HCT116 (cell line): Measurements from ENCODE around the gene DNM2. TPM values are rescaled to one million over a fixed set of nuclear protein-coding genes. Genes with fewer than 3 reads are reported as not detected.

Experiments used
- ATAC-seq: fragments of 200-7000 bp; cut with Tn5 transposase; 2 replicates; pipeline ENCODE4 v1.9.1; 2020; ENCODE audit warnings: mild to moderate bottlenecking, moderate library complexity
- BruUV-seq: library from RNA; stranded (reverse); fragments of 400-500 nt; replicated peaks from 2 replicates; lab custom pipeline; 2021; lab: Mats Ljungman, UMichigan
- CTCF ChIA-PET: fragments of 300-600 bp; sonication (Branson Sonifier 250); formaldehyde crosslinking; loops from one replicate; lab custom pipeline; 2021; ENCODE audit warnings: antibody characterized with exemption; lab: Charles Lee
- POLR2A ChIA-PET: fragments of 300-600, 350-600 bp; sonication (Branson Sonifier 250); formaldehyde crosslinking; loops from one replicate; lab custom pipeline; 2021; ENCODE audit warnings: antibody characterized with exemption; lab: Charles Lee
- RAD21 ChIA-PET, 2 experiments: fragments of 300-600 bp; sonication (Branson Sonifier 250); formaldehyde crosslinking; loops; one replicate each; lab custom pipeline; 2023; ENCODE audit warnings: low total read pairs in 2 of 2; ENCODE audit not compliant: uncharacterized antibody in 2 of 2, unreplicated experiment in 2 of 2, low non-redundant PET in 1 of 2; lab: Charles Lee
- DNase-seq: peaks from one replicate; pipeline ENCODE4 v3.0.0-alpha.2; 2010; ENCODE audit warnings: low read depth, low spot score
- H2AFZ ChIP-seq: fragments of 200-600 bp; shearing (Covaris generic), sonication (generic); 2 replicates; pipeline ENCODE4 v1.6.1; 2017; ENCODE audit warnings: low read depth, mixed run types, mixed read lengths, antibody characterized with exemption, low read length; ENCODE audit not compliant: poor library complexity, severe bottlenecking
- H3K27ac ChIP-seq: 2 replicates; pipeline ENCODE4 v1.5.1; 2012; ENCODE audit warnings: low read depth, low read length
- H3K27me3 ChIP-seq: fragments of 200-600 bp; sonication (generic); 2 replicates; pipeline ENCODE4 v1.6.1; 2016; ENCODE audit warnings: mixed run types, low read length, mixed read lengths; ENCODE audit not compliant: insufficient read depth
- H3K36me3 ChIP-seq, 2 experiments: fragments of 200-500 bp in 1 of 2; fragments of 200-600 bp in 1 of 2; sonication (Bioruptor generic) in 1 of 2; sonication (generic) in 1 of 2; 2 replicates each; pipeline versions ENCODE4 v1.5.1 to v1.6.1; 2014 to 2016; ENCODE audit warnings: low read length in 2 of 2, inconsistent platforms in 1 of 2, mixed read lengths in 1 of 2, mixed run types in 1 of 2; ENCODE audit not compliant: insufficient read depth in 2 of 2, control insufficient read depth in 1 of 2
- H3K4me1 ChIP-seq, 2 experiments: fragments of 200-600 bp in 1 of 2; sonication (generic) in 1 of 2; 2 replicates each; pipeline versions ENCODE4 v1.5.1 to v1.6.1; 2012 to 2017; ENCODE audit warnings: low read length in 2 of 2, inconsistent platforms in 1 of 2, mild to moderate bottlenecking in 1 of 2, mixed read lengths in 1 of 2, mixed run types in 1 of 2, moderate library complexity in 1 of 2; ENCODE audit not compliant: insufficient read depth in 2 of 2, control insufficient read depth in 1 of 2
- H3K4me2 ChIP-seq: fragments of 200-600 bp; sonication (generic); 2 replicates; pipeline ENCODE4 v1.6.1; 2017; ENCODE audit warnings: mixed run types, low read length, mixed read lengths
- H3K4me3 ChIP-seq, 2 experiments: fragments of 200-600 bp in 1 of 2; sonication (generic) in 1 of 2; replicated peaks in 1 of 2; 2 replicates each; pipeline ENCODE4 v1.5.1; 2011 to 2016; ENCODE audit warnings: low read length in 2 of 2, control low read depth in 1 of 2, low read depth in 1 of 2, mild to moderate bottlenecking in 1 of 2, mixed read lengths in 1 of 2, mixed run types in 1 of 2
- H3K79me2 ChIP-seq: fragments of 200-600 bp; sonication (generic); 2 replicates; pipeline ENCODE4 v1.6.1; 2017; ENCODE audit warnings: mild to moderate bottlenecking, mixed run types, low read length, moderate library complexity, mixed read lengths; ENCODE audit not compliant: insufficient read depth
- H3K9ac ChIP-seq: fragments of 200-600 bp; sonication (generic); 2 replicates; pipeline ENCODE4 v1.6.1; 2016; ENCODE audit warnings: low read length, mixed read lengths
- H3K9me2 ChIP-seq: fragments of 200-600 bp; sonication (generic), shearing (Covaris generic); 2 replicates; pipeline ENCODE4 v1.6.1; 2017; ENCODE audit warnings: mixed run types, mild to moderate bottlenecking, moderate library complexity; ENCODE audit not compliant: insufficient read depth
- H3K9me3 ChIP-seq, 2 experiments: fragments of 200-500 bp in 1 of 2; fragments of 200-600 bp in 1 of 2; sonication (Bioruptor generic) in 1 of 2; sonication (generic) in 1 of 2; 2 replicates each; pipeline ENCODE4 v1.6.1; 2014 to 2017; ENCODE audit warnings: low read length in 2 of 2, mixed read lengths in 2 of 2, inconsistent platforms in 1 of 2, low read depth in 1 of 2, mild to moderate bottlenecking in 1 of 2, mixed run types in 1 of 2, moderate library complexity in 1 of 2; ENCODE audit not compliant: control insufficient read depth in 1 of 2, insufficient read depth in 1 of 2
- H4K20me1 ChIP-seq: fragments of 200-600 bp; sonication (generic), shearing (Covaris generic); 2 replicates; pipeline ENCODE4 v1.6.1; 2017; ENCODE audit warnings: mixed run types, mild to moderate bottlenecking, moderate library complexity; ENCODE audit not compliant: insufficient read depth
- CBX3 ChIP-seq: IDR thresholded peaks from 2 replicates; pipeline ENCODE4 v1.6.1; 2012; ENCODE audit warnings: low read depth
- EGR1 ChIP-seq: IDR thresholded peaks from 2 replicates; pipeline ENCODE4 v1.6.1; 2012; ENCODE audit warnings: low read depth
- ELF1 ChIP-seq: IDR thresholded peaks from 2 replicates; pipeline ENCODE4 v1.6.1; 2012; ENCODE audit warnings: low read depth, borderline replicate concordance
- JUND ChIP-seq: IDR thresholded peaks from 2 replicates; pipeline ENCODE4 v1.6.1; 2012
- POLR2AphosphoS5 ChIP-seq: IDR thresholded peaks from 2 replicates; pipeline ENCODE4 v1.6.1; 2011; ENCODE audit warnings: mild to moderate bottlenecking, low read depth, low read length, moderate library complexity
- SIN3A ChIP-seq: IDR thresholded peaks from 2 replicates; pipeline ENCODE4 v1.6.1; 2012; ENCODE audit warnings: low read depth
- TCF7L2 ChIP-seq: IDR thresholded peaks from 2 replicates; pipeline ENCODE4 v1.7.0; 2011; ENCODE audit warnings: borderline replicate concordance, inconsistent platforms; ENCODE audit not compliant: insufficient read depth, insufficient read length; ENCODE audit errors: extremely low read depth
- ZNF274 ChIP-seq: fragments of 200-500 bp; sonication (Bioruptor generic); IDR thresholded peaks from 2 replicates; pipeline ENCODE4 v1.6.1; 2014; ENCODE audit warnings: mild to moderate bottlenecking, low read depth, low read length, inconsistent platforms
- intact Hi-C: fragments of 100-400 bp; cut with micrococcal nuclease; formaldehyde crosslinking; loops from 2 replicates; pipeline ENCODE4 v1.10.0; 2022
- total RNA-seq: library from RNA; stranded (reverse); gene quantifications from one replicate; pipeline ENCODE4 v1.2.1, GENCODE V29; 2021; ENCODE audit not compliant: unreplicated experiment
- TF ChIP-seq, protein P1 (sequence below): IDR thresholded peaks from 2 replicates; pipeline ENCODE4 v1.6.1; 2012; ENCODE audit warnings: low read depth
- TF ChIP-seq, protein P2 (sequence below), 3 experiments: fragments of 200-600 bp in 1 of 3; sonication (generic) in 1 of 3; IDR thresholded peaks in 2 of 3; conservative IDR thresholded peaks in 1 of 3; 2 replicates each; pipeline ENCODE4 v1.5.1; 2012 to 2017; ENCODE audit warnings: low read depth in 2 of 3, low read length in 2 of 3, antibody characterized with exemption in 1 of 3, borderline replicate concordance in 1 of 3, control low read depth in 1 of 3, mild to moderate bottlenecking in 1 of 3, mixed read lengths in 1 of 3, mixed run types in 1 of 3, moderate library complexity in 1 of 3; ENCODE audit not compliant: insufficient read depth in 1 of 3
- TF ChIP-seq, protein P3 (sequence below): IDR thresholded peaks from 2 replicates; pipeline ENCODE4 v1.6.1; 2012

The DNM2 gene
- total RNA-seq, 1 experiment from 2014 or later, result 183 TPM

DNA sequence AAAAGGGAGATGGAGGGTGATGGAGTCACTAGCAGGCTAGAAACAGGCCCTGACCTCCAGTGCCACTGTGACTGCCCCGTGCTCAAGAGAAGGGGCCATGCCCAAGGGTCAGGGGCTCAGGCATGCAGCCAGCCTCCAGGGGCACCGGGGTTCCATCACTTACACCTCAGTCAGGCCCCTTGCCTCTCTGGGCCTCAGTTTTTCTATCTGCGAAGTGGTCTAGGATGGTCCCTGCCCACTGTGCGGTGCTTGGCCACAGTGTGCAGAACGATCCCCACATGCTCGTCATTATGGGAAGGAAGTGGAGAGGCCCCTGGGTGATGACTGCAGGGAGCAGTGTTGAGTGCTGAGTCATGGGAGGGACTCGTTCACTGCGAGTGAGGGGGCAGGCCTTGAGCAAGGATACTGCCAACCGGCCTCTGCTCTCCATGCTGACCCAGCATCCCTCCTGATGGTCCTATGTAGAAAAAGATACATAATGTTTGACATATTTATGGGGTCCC is 95.1 kb downstream of the DNM2 start:
- no peak for TF ChIP-seq TCF7L2
- no peak for TF ChIP-seq CBX3
- Histone ChIP-seq H3K4me1 (peaks cover 21 to 41% of the 10 kb centered on the region in 2 experiments), H3K9me3 (no peaks in the 10 kb centered on the region), H3K79me2 (no peaks in the 10 kb centered on the region), H3K9me2 (no peaks in the 10 kb centered on the region), H3K36me3 (peaks cover 1 to 7% of the 10 kb centered on the region in 2 experiments; a peak in 3 of 4 replicates), H3K4me2 (peak overlapping the region; percentile 64), H2AFZ (no peak overlapping the region), H3K4me3 (no peak overlapping the region), H3K27ac (peak overlapping the region; percentile 50), H3K9ac (peak overlapping the region; percentile 42), H3K27me3 (no peaks in the 10 kb centered on the region), H4K20me1 (no peaks in the 10 kb centered on the region)
- no TSS peak for BruUV-seq
- no peak for DNase-seq
- POLR2A ChIA-PET, result no interaction called here
- RAD21 ChIA-PET, result no interaction called here
- intact Hi-C loops, result no loop called here
- ATAC-seq, result peak; percentile 61
- CTCF ChIA-PET, result no interaction called here

DNA sequence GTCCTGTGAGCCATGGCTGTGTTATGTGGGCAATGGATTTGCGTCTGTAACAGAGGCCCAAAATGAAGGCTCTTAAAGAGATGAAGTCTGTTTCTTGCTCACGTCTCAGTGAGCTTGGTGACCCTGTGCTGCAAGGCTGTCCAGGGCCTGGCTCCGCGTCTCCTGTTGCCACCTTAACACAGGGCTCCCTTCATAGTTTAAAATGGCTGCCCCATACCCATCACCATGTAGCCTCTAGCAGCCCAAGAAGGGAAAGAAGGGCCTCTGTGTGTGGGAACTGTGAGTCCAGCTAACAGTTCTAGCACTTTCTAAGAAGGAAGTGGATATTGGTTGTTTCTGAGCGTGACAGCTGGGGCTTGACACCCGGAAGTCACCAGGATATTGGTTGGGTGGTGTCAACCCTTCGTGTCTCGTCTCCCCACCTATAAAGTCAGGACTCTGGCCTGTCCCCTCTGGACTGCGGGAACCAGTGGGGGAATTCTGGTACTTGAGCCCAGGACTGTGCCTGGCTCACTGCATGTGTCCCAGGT is 97.2 kb downstream of the DNM2 start:
- H3K4me2 ChIP-seq, result no peak overlapping the region
- H3K79me2 ChIP-seq, result no peaks in the 10 kb centered on the region
- RAD21 ChIA-PET, result no interaction called here
- CTCF ChIA-PET, result no interaction called here
- H3K9ac ChIP-seq, result no peak overlapping the region
- BruUV-seq, result no TSS peak
- H3K4me3 ChIP-seq, result no peak overlapping the region
- peaks cover 0 to 6% of the 10 kb centered on the region in 2 experiments; a peak in 3 of 4 replicates for H3K36me3 ChIP-seq
- no peaks in the 10 kb centered on the region for H4K20me1 ChIP-seq
- POLR2A ChIA-PET, result no interaction called here
- no peak for DNase-seq
- H3K4me1 ChIP-seq, result peaks cover 11 to 22% of the 10 kb centered on the region in 2 experiments
- H3K27me3 ChIP-seq, result no peaks in the 10 kb centered on the region
- intact Hi-C loops, result no loop called here
- no peak for ATAC-seq
- H3K27ac ChIP-seq, result no peak overlapping the region
- no peak for TF ChIP-seq POLR2AphosphoS5
- TF ChIP-seq CBX3, result no peak
- TF ChIP-seq, protein P1, sequence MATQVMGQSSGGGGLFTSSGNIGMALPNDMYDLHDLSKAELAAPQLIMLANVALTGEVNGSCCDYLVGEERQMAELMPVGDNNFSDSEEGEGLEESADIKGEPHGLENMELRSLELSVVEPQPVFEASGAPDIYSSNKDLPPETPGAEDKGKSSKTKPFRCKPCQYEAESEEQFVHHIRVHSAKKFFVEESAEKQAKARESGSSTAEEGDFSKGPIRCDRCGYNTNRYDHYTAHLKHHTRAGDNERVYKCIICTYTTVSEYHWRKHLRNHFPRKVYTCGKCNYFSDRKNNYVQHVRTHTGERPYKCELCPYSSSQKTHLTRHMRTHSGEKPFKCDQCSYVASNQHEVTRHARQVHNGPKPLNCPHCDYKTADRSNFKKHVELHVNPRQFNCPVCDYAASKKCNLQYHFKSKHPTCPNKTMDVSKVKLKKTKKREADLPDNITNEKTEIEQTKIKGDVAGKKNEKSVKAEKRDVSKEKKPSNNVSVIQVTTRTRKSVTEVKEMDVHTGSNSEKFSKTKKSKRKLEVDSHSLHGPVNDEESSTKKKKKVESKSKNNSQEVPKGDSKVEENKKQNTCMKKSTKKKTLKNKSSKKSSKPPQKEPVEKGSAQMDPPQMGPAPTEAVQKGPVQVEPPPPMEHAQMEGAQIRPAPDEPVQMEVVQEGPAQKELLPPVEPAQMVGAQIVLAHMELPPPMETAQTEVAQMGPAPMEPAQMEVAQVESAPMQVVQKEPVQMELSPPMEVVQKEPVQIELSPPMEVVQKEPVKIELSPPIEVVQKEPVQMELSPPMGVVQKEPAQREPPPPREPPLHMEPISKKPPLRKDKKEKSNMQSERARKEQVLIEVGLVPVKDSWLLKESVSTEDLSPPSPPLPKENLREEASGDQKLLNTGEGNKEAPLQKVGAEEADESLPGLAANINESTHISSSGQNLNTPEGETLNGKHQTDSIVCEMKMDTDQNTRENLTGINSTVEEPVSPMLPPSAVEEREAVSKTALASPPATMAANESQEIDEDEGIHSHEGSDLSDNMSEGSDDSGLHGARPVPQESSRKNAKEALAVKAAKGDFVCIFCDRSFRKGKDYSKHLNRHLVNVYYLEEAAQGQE, result no peak
- no peak for TF ChIP-seq ZNF274
- no peak for TF ChIP-seq SIN3A
- TF ChIP-seq, protein P2, sequence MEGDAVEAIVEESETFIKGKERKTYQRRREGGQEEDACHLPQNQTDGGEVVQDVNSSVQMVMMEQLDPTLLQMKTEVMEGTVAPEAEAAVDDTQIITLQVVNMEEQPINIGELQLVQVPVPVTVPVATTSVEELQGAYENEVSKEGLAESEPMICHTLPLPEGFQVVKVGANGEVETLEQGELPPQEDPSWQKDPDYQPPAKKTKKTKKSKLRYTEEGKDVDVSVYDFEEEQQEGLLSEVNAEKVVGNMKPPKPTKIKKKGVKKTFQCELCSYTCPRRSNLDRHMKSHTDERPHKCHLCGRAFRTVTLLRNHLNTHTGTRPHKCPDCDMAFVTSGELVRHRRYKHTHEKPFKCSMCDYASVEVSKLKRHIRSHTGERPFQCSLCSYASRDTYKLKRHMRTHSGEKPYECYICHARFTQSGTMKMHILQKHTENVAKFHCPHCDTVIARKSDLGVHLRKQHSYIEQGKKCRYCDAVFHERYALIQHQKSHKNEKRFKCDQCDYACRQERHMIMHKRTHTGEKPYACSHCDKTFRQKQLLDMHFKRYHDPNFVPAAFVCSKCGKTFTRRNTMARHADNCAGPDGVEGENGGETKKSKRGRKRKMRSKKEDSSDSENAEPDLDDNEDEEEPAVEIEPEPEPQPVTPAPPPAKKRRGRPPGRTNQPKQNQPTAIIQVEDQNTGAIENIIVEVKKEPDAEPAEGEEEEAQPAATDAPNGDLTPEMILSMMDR (IDR thresholded peaks at IDR 0.05 in 2 of 3, conservative IDR thresholded peaks at IDR 0.05 in 1 of 3; ENCODE audit: borderline replicate concordance in 1 of 3, insufficient read depth in 1 of 3, low read depth in 2 of 3, low read length in 2 of 3), result no peak
- no peak for TF ChIP-seq EGR1
- TF ChIP-seq, protein P3, sequence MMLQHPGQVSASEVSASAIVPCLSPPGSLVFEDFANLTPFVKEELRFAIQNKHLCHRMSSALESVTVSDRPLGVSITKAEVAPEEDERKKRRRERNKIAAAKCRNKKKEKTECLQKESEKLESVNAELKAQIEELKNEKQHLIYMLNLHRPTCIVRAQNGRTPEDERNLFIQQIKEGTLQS, result no peak
- TF ChIP-seq ELF1, result no peak
- TF ChIP-seq JUND, result no peak
- H3K9me2 ChIP-seq, result no peaks in the 10 kb centered on the region
- H2AFZ ChIP-seq, result no peak overlapping the region
- no peaks in the 10 kb centered on the region for H3K9me3 ChIP-seq
